ENCODE data around the gene MYO16.

Gene MYO16

GRCh38 chr13:108662528-108662927, 33.1 kb downstream of the MYO16 start:
- no peak for DNase-seq (ENCODE audit: low read depth in 2 of 2)

- no peak for DNase-seq (ENCODE audit: low read depth in 2 of 2)
Observed at GRCh38 chr13:108663710-108664109, 34.3 kb downstream of the MYO16 start.

GRCh38 chr13:108667205-108667604, 37.8 kb downstream of the MYO16 start:
- no peak for DNase-seq (ENCODE audit: low read depth in 2 of 2)

GRCh38 chr13:108669381-108669780, 40.0 kb downstream of the MYO16 start:
- no peak for DNase-seq (ENCODE audit: low read depth in 2 of 2)

- DNase-seq (ENCODE audit: low read depth in 2 of 2) = no peak
Observed at GRCh38 chr13:108674346-108674745, 44.9 kb downstream of the MYO16 start.

- DNase-seq (ENCODE audit: low read depth in 2 of 2) = no peak
Observed at GRCh38 chr13:108674771-108675170, 45.4 kb downstream of the MYO16 start.

GRCh38 chr13:108676620-108677019, 47.2 kb downstream of the MYO16 start:
- no peak for DNase-seq (ENCODE audit: low read depth in 2 of 2)

- no peak for DNase-seq (ENCODE audit: low read depth in 2 of 2)
Observed at GRCh38 chr13:108677806-108678205, 48.4 kb downstream of the MYO16 start.

GRCh38 chr13:108680011-108680410, 50.6 kb downstream of the MYO16 start:
- DNase-seq (ENCODE audit: low read depth in 2 of 2) = no peak

- DNase-seq (ENCODE audit: low read depth in 2 of 2) = no peak
Observed at GRCh38 chr13:108681986-108682575, 52.7 kb downstream of the MYO16 start.

- DNase-seq (ENCODE audit: low read depth in 2 of 2) = no peak
Observed at GRCh38 chr13:108682714-108683113, 53.3 kb downstream of the MYO16 start.

- no peak for DNase-seq (ENCODE audit: low read depth in 2 of 2)
Observed at GRCh38 chr13:108686027-108686426, 56.6 kb downstream of the MYO16 start.

- no peak for DNase-seq (ENCODE audit: low read depth in 2 of 2)
Observed at GRCh38 chr13:108690726-108691125, 61.3 kb downstream of the MYO16 start.

GRCh38 chr13:108700422-108701170, 71.2 kb downstream of the MYO16 start:
- no peak for DNase-seq (ENCODE audit: low read depth in 2 of 2)

GRCh38 chr13:108702171-108702570, 72.8 kb downstream of the MYO16 start:
- no peak for DNase-seq (ENCODE audit: low read depth in 2 of 2)

- no peak for DNase-seq (ENCODE audit: low read depth in 2 of 2)
Observed at GRCh38 chr13:108705031-108705430, 75.6 kb downstream of the MYO16 start.

GRCh38 chr13:108707584-108707983, 78.2 kb downstream of the MYO16 start:
- DNase-seq (ENCODE audit: low read depth in 2 of 2) = no peak

- no peak for DNase-seq (ENCODE audit: low read depth in 2 of 2)
Observed at GRCh38 chr13:108708921-108709320, 79.5 kb downstream of the MYO16 start.

GRCh38 chr13:108711386-108711785, 82.0 kb downstream of the MYO16 start:
- no peak for DNase-seq (ENCODE audit: low read depth in 2 of 2)

- no peak for DNase-seq (ENCODE audit: low read depth in 2 of 2)
Observed at GRCh38 chr13:108725471-108725870, 96.1 kb downstream of the MYO16 start.

GRCh38 chr13:108728370-108728769, 99.0 kb downstream of the MYO16 start:
- no peak for DNase-seq (ENCODE audit: low read depth in 2 of 2)

- no peak for DNase-seq (ENCODE audit: low read depth in 2 of 2)
Observed at GRCh38 chr13:108733022-108733560, 103.7 kb downstream of the MYO16 start.

- DNase-seq (ENCODE audit: low read depth in 2 of 2) = no peak
Observed at GRCh38 chr13:108734676-108735075, 105.3 kb downstream of the MYO16 start.

Data from stimulated activated CD4-positive, alpha-beta T cell treated with anti-CD3 and anti-CD28 coated beads, Interleukin-15, amount 100 ng/mL, for 48 hours (primary cell).